GM21526 (cell line): ENCODE measurements around the gene SQSTM1.
"Not testable (repeated sequence)": the region's sequence is repeated elsewhere in the genome, so short reads cannot be mapped to it uniquely, and the experiment has no call there.

Experiments used
- ATAC-seq: cut with Tn5 transposase; IDR thresholded peaks from one replicate; pipeline ENCODE4 v1.9.1; 2021; ENCODE audit warnings: moderate library complexity; ENCODE audit not compliant: unreplicated experiment, low FRiP score

Gene SQSTM1

GRCh38 chr5:179822444-179822990 is 1.8 kb downstream of the SQSTM1 start:
- no peak for ATAC-seq

GRCh38 chr5:179823937-179824744 is 3.4 kb downstream of the SQSTM1 start:
- no peak for ATAC-seq

- no peak for ATAC-seq
Measured at GRCh38 chr5:179824745-179825112, 4.0 kb downstream of the SQSTM1 start.

GRCh38 chr5:179825655-179826182 is 5.0 kb downstream of the SQSTM1 start:
- ATAC-seq = no peak

GRCh38 chr5:179827680-179828079 is 7.0 kb downstream of the SQSTM1 start:
- no peak for ATAC-seq

- no peak for ATAC-seq
Measured at GRCh38 chr5:179828756-179829421, 8.2 kb downstream of the SQSTM1 start.

- no peak for ATAC-seq
Measured at GRCh38 chr5:179829732-179830435, 9.2 kb downstream of the SQSTM1 start.

- ATAC-seq = no peak
Measured at GRCh38 chr5:179830818-179831468, 10.2 kb downstream of the SQSTM1 start.

- no peak for ATAC-seq
Measured at GRCh38 chr5:179832039-179832745, 11.5 kb downstream of the SQSTM1 start.

- ATAC-seq = no peak
Measured at GRCh38 chr5:179833056-179833708, 12.5 kb downstream of the SQSTM1 start.

GRCh38 chr5:179833709-179834070 is 13.0 kb downstream of the SQSTM1 start:
- no peak for ATAC-seq

- no peak for ATAC-seq
Measured at GRCh38 chr5:179834120-179834519, 13.4 kb downstream of the SQSTM1 start.

GRCh38 chr5:179834871-179835270 is 14.2 kb downstream of the SQSTM1 start:
- ATAC-seq = not testable (repeated sequence)

- ATAC-seq = no peak
Measured at GRCh38 chr5:179836225-179837019, 15.7 kb downstream of the SQSTM1 start.

GRCh38 chr5:179837076-179838011 is 16.6 kb downstream of the SQSTM1 start:
- ATAC-seq = no peak

GRCh38 chr5:179839328-179840256 is 18.9 kb downstream of the SQSTM1 start:
- ATAC-seq = no peak
